ENCODE results near the gene TESK1.

The TESK1 gene

GRCh38 chr9:35657546-35658136, 52.6 kb downstream of the TESK1 start, which contains the start of gene RMRP:
TSS of gene RMRP (minus strand) at chr9:35658019.
- Histone ChIP-seq H3K27ac (peak within 1 kb of the TSS; percentile 83 to 100 (median 99)), H3K4me3 (peak within 1 kb of the TSS; percentile 65 to 97 (median 94))

GRCh38 chr9:35658137-35658967, 53.3 kb downstream of the TESK1 start, which contains the start of gene CCDC107:
TSS of gene CCDC107 (plus strand) at chr9:35658292. CDS start at chr9:35658380, 88 bp downstream.
- Histone ChIP-seq H3K27ac (peak within 1 kb of the TSS; percentile 83 to 100 (median 99)), H3K4me3 (peak within 1 kb of the TSS; percentile 65 to 97 (median 94))

DNA sequence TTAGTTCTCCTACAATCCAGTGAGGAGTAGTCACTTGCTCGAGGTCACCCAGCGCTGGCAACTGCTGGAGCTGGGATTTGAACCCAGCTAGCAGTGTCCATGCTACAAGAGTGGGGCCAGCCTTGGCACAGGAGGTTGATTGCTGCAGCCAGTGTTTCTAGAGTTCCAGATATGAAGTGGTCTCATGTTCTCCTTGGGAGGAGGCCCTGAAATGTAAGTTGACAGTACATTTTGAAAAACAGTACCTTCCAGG, 53.8 kb downstream of the TESK1 start:
- H3K27ac ChIP-seq = peak overlapping the region in 20 of 21 experiments; percentile 89 to 100 (median 99)
- peak overlapping the region; percentile 65 to 97 (median 94) for H3K4me3 ChIP-seq

DNA sequence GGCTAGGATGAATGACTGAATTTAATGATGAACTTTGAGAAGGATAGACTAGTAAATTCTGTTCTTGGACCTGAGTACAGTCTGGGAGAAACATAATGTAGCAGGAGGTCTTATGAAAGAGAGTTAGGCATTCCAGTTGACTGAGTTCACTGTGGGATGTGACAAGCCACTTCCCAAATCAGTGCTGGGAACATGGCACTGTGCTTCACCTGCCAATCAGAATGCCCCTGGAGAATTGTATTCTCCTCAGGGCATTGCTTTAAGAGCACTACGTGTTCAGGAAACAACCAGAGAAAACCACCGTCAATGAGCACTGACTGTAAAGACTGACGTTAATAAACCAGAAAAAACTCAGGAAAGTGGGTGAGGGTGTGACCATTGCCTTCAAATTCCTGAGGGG, 54.3 kb downstream of the TESK1 start:
- peak overlapping the region in 5 of 7 experiments; percentile 65 to 97 (median 96) for H3K4me3 ChIP-seq
- H3K27ac ChIP-seq = peak overlapping the region in 14 of 21 experiments; percentile 93 to 100 (median 98)
